Erythroblast (primary cell): ENCODE measurements around the gene TMEM203.

Experiments
- GATA1 ChIP-seq: IDR thresholded peaks from 2 replicates; pipeline ENCODE4 v1.6.1; 2011; ENCODE audit warnings: low read depth, mild to moderate bottlenecking, control low read depth, low read length, moderate library complexity
- POLR2A ChIP-seq: IDR thresholded peaks from 2 replicates; pipeline ENCODE4 v1.6.1; 2011; ENCODE audit warnings: mild to moderate bottlenecking, low read length

DNA sequence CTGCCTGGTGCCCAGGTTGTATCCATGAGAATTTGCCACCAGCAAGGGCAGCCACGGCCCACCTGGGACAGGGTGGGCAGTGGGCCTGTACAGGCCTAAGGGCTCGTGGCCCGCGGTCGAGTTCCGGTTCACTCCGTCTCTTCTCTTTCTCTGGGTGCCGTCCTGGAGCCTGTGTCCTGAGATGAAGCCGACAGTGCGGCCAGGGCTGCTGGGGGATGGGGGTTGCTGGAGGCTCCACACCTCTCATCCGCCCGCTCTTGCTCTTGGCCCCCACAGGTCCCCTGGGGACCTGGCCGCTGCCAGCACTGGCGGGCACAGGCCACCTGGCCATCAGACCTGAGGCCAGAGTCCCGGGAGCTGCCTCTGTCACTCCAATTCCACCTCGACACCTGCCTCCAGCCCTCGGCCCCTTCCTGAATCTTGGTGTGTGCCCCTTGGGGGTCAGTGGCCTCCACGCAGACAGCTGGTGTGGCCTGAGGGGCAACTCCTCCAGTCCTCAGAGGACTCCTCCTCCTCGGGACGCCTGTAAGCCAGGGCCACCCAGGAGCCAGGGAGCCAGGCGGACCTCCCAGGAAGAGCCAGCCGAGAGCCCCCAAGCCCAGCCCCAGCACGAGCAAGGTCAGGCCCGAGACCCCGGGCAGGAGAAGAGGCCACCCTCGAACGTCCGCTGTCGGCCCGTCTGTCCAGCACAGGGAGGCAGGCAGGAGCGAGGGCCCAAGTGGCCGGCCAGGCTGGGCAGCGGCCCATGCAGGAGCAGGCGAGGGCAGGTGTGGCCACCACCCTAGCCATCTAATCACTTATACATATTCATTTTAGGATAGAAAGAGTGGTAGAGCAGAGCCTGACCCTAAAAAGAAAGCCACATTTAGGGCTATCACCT is 40.8 kb downstream of the TMEM203 start:
- TF ChIP-seq POLR2A (no peak), GATA1 (no peak)
